ENCODE data around the gene DPF3. TPM values are rescaled to one million over a fixed set of nuclear protein-coding genes. Genes with fewer than 3 reads are reported as not detected.

DPF3 gene
- total and polyA plus RNA-seq, 2 of the 13 experiments (the other 11 are each of a cell fraction or from before 2014, with no cell fraction given) = 0.09 to 0.60 TPM

DNA sequence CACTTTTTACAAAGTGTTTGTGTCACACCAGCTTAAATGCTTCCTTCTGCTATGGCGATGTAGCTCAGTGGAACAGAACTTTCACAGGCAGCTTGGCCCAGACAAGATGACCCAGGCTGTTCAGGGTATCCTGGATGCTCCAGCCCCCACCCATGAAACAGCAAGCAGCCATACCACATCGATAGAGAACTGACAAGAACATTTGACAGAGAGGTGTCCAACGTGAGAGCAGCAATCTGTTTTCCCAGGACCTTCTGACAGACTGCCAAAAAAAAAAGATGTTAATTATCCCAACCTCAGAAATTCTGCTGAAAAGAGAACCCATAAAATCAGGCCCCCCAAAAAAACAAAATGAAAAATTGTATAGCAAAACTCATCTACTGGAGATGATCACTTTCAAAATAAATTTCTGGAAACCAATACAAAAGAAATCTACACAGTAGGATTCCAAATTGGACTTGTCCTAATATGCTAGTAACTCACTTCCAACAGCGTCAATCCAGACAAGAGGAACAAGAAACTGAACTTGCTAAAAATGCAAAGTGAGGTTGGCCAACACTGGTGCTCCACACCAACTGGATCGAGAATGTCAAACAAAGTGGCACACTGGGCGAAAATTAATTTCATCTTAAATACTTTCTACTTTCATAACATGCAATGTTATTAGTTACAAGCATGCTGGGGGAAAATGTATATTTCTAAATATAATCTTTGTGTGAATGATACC is 118.8 kb downstream of the DPF3 start:
- no peak for ATAC-seq
- no peak for DNase-seq (ENCODE audit: low spot score)
- no peak overlapping the region for H3K4me3 ChIP-seq (replicated peaks in 1 of 3; ENCODE audit: insufficient read depth in 1 of 3, low read depth in 2 of 3, low read length in 3 of 3)
- POLR2A ChIA-PET = no interaction called here
- CTCF ChIA-PET (ENCODE audit: low intra/inter-chr PET ratio, low total read pairs) = no interaction called here
- H3K9ac ChIP-seq (ENCODE audit: insufficient read depth, low read depth, low read length) = no peak overlapping the region
- H3K36me3 ChIP-seq (replicated peaks in 1 of 2; ENCODE audit: control insufficient read depth in 1 of 2, insufficient read depth in 2 of 2, low read length in 2 of 2) = no peaks in the 10 kb centered on the region
- peaks cover 57% of the 10 kb centered on the region for H3K4me1 ChIP-seq (ENCODE audit: insufficient read depth, low read length)
- whole genome bisulfite sequencing (ENCODE audit: low lambda C conversion rate) = 98% methylated on average over 6 of the region's 6 CpGs
- peaks cover 6% of the 10 kb centered on the region; the same call in 1 of the 2 replicates for H3K9me3 ChIP-seq (ENCODE audit: low read length)
- no peaks in the 10 kb centered on the region for H3K79me2 ChIP-seq (ENCODE audit: insufficient read depth, low read length)
- no peaks in the 10 kb centered on the region for H4K20me1 ChIP-seq (ENCODE audit: insufficient read depth, low read length)
- FAIRE-seq = no peak
- intact Hi-C loops (cut with micrococcal nuclease; ENCODE audit: unreplicated experiment) = loop anchor here (5.0 kb wide), 1 partner anchor 117 kb away; the partner anchor contains the start of gene DPF3
- H3K27ac ChIP-seq (ENCODE audit: extremely low read length, insufficient read depth, low read length) = no peak overlapping the region
- H3K27me3 ChIP-seq (ENCODE audit: control insufficient read depth in 1 of 2, insufficient read depth in 2 of 2, low read length in 2 of 2) = no peaks in the 10 kb centered on the region; a peak in 1 of 5 replicates
- no TSS peak for BruUV-seq (replicated peaks)
- in situ Hi-C loops (cut with HindIII; ENCODE audit: extremely low pct_ligation_motif_present, low pct_unique_long_range_greater_than_20kb) = no loop called here
- no peak overlapping the region for H2AFZ ChIP-seq (ENCODE audit: low read length)
- no peak overlapping the region for H3K4me2 ChIP-seq (ENCODE audit: low read depth, low read length)
- no peak for TF ChIP-seq HOXA3 (CRISPR knock-in tag; IDR thresholded peaks at IDR 0.05)
- no peak for TF ChIP-seq DBP (CRISPR knock-in tag; IDR thresholded peaks at IDR 0.05; ENCODE audit: not compliant biosample characterization)
- TF ChIP-seq IKZF1 (IDR thresholded peaks at IDR 0.05) = no peak
- TF ChIP-seq ZNF646 (CRISPR knock-in tag; IDR thresholded peaks at IDR 0.05) = no peak
- TF ChIP-seq FOXM1 (CRISPR knock-in tag; IDR thresholded peaks at IDR 0.05) = no peak
- no peak for TF ChIP-seq ZFYVE20 (CRISPR knock-in tag; IDR thresholded peaks at IDR 0.05; ENCODE audit: borderline replicate concordance, low read depth)
- TF ChIP-seq TCF12 (IDR thresholded peaks at IDR 0.05) = no peak
- TF ChIP-seq TCF12 (CRISPR knock-in tag; IDR thresholded peaks at IDR 0.05) = no peak
- TF ChIP-seq ELF3 (CRISPR knock-in tag; IDR thresholded peaks at IDR 0.05) = no peak
- TF ChIP-seq ZNF607 (CRISPR knock-in tag; IDR thresholded peaks at IDR 0.05; ENCODE audit: borderline replicate concordance) = no peak
- TF ChIP-seq, protein P1, sequence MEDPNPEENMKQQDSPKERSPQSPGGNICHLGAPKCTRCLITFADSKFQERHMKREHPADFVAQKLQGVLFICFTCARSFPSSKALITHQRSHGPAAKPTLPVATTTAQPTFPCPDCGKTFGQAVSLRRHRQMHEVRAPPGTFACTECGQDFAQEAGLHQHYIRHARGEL (CRISPR knock-in tag; IDR thresholded peaks at IDR 0.05) = no peak
- TF ChIP-seq RARG (CRISPR knock-in tag; IDR thresholded peaks at IDR 0.05; ENCODE audit: low read depth) = no peak
- TF ChIP-seq BORCS8-MEF2B (CRISPR knock-in tag; IDR thresholded peaks at IDR 0.05) = no peak
- TF ChIP-seq CBX2 (IDR thresholded peaks at IDR 0.05; ENCODE audit: low read depth, low read length) = no peak
- TF ChIP-seq CBX2 (CRISPR knock-in tag; IDR thresholded peaks at IDR 0.05; ENCODE audit: low read depth) = no peak
- TF ChIP-seq ATF6 (CRISPR knock-in tag; conservative IDR thresholded peaks at IDR 0.05) = no peak
